ENCODE measurements around the gene LEFTY1. TPM values are rescaled to one million over a fixed set of nuclear protein-coding genes. Genes with fewer than 3 reads are reported as not detected.

The LEFTY1 gene
- total and polyA plus RNA-seq, 9 of the 15 experiments (the other 6 are each of a cell fraction or from before 2014, with no cell fraction given) = 0.07 to 0.24 (median 0.17) TPM; not detected in 5

DNA sequence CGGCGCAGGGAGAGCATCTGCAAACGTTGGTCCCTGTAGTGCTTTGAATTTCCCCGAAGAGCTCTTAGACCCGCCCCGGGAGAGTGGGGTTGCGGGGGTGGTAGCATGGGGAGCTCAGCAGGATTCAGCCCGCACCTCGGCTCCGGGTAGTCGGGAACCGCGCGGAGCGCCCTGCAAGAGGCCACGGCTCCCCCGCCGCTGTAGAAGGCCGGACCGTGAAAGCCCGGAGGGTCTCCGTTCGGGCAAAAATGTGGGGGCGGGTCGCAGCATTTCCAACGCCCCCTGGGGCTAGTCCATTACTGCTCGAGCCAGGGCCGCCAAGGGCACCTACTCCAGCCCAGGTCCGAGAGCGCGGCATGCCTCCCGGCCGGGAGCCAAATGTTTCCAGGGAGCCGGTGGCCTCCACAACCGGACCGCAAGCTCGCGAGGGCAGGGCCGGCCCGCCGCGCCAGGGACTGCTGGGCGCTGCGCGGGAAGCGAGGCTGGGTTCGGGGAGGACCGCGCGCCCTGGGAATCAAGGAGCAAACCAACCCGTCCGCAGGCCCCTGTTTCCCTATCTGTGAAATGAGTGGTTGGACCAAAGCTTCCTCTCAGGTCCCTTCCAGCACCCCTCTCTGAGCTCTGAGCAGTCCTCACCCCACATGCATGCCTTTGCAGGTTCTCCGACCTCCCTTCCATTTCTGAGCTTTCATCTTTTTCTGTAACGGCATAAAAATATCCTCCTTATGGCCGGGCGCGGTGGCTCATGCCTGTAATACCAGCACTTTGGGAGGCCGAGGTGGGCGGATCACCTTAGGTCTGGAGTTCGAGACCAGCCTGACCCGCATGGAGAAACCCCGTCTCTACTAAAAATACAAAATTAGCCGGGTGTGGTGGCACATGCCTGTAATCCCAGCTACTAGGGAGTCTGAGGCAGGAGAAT lies 6.0 kb downstream of the LEFTY1 start (continued):
- TF ChIP-seq EGR1 (conservative IDR thresholded peaks at IDR 0.05) (peak; percentile 92), ZBED1 (IDR thresholded peaks at IDR 0.05) (peak; percentile 35; the same call in 1 of the 2 replicates), ZBTB9 (CRISPR knock-in tag; IDR thresholded peaks at IDR 0.05) (peak; percentile 63; the same call in 1 of the 2 replicates), ZNF184 (CRISPR knock-in tag; IDR thresholded peaks at IDR 0.05) (no peak), CSDE1 (IDR thresholded peaks at IDR 0.05) (no peak), CCNT2 (IDR thresholded peaks at IDR 0.05; ENCODE audit: borderline replicate concordance, extremely low read depth, insufficient read length, low read depth, low read length) (peak; percentile 42), ZBTB11 (CRISPR knock-in tag; IDR thresholded peaks at IDR 0.05) (no peak), KAT7 (CRISPR knock-in tag; IDR thresholded peaks at IDR 0.05; ENCODE audit: borderline replicate concordance) (no peak; the same call in 1 of the 2 replicates), CHD1 (IDR thresholded peaks at IDR 0.05; ENCODE audit: low read length) (peak; percentile 90), ZNF655 (CRISPR knock-in tag; IDR thresholded peaks at IDR 0.05) (no peak), CBX1 (IDR thresholded peaks at IDR 0.05; ENCODE audit: low read depth) (no peak), GATA2 (CRISPR knock-in tag; IDR thresholded peaks at IDR 0.05) (no peak), GATAD2A (IDR thresholded peaks at IDR 0.05) (0 out of 2 replicates have a peak, but pooled peaks have one; percentile 30), ZNF431 (CRISPR knock-in tag; IDR thresholded peaks at IDR 0.05) (peak; percentile 14; the same call in 1 of the 2 replicates), HOXB6 (CRISPR knock-in tag; IDR thresholded peaks at IDR 0.05; ENCODE audit: borderline replicate concordance) (no peak), PML (IDR thresholded peaks at IDR 0.05; ENCODE audit: low read length) (no peak)
- TF ChIP-seq, protein P1, sequence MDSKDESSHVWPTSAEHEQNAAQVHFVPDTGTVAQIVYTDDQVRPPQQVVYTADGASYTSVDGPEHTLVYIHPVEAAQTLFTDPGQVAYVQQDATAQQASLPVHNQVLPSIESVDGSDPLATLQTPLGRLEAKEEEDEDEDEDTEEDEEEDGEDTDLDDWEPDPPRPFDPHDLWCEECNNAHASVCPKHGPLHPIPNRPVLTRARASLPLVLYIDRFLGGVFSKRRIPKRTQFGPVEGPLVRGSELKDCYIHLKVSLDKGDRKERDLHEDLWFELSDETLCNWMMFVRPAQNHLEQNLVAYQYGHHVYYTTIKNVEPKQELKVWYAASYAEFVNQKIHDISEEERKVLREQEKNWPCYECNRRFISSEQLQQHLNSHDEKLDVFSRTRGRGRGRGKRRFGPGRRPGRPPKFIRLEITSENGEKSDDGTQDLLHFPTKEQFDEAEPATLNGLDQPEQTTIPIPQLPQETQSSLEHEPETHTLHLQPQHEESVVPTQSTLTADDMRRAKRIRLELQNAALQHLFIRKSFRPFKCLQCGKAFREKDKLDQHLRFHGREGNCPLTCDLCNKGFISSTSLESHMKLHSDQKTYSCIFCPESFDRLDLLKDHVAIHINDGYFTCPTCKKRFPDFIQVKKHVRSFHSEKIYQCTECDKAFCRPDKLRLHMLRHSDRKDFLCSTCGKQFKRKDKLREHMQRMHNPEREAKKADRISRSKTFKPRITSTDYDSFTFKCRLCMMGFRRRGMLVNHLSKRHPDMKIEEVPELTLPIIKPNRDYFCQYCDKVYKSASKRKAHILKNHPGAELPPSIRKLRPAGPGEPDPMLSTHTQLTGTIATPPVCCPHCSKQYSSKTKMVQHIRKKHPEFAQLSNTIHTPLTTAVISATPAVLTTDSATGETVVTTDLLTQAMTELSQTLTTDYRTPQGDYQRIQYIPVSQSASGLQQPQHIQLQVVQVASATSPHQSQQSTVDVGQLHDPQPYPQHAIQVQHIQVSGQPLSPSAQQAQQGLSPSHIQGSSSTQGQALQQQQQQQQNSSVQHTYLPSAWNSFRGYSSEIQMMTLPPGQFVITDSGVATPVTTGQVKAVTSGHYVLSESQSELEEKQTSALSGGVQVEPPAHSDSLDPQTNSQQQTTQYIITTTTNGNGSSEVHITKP (IDR thresholded peaks at IDR 0.05; ENCODE audit: partially characterized antibody) = peak; percentile 78

All from K562 (cell line).